ENCODE results near the gene RPGRIP1L. TPM values are rescaled to one million over a fixed set of nuclear protein-coding genes. Genes with fewer than 3 reads are reported as not detected.

Gene RPGRIP1L
- total RNA-seq, 4 donors from 2014 or later = 4.4 to 7.1 (median 6.6) TPM

DNA sequence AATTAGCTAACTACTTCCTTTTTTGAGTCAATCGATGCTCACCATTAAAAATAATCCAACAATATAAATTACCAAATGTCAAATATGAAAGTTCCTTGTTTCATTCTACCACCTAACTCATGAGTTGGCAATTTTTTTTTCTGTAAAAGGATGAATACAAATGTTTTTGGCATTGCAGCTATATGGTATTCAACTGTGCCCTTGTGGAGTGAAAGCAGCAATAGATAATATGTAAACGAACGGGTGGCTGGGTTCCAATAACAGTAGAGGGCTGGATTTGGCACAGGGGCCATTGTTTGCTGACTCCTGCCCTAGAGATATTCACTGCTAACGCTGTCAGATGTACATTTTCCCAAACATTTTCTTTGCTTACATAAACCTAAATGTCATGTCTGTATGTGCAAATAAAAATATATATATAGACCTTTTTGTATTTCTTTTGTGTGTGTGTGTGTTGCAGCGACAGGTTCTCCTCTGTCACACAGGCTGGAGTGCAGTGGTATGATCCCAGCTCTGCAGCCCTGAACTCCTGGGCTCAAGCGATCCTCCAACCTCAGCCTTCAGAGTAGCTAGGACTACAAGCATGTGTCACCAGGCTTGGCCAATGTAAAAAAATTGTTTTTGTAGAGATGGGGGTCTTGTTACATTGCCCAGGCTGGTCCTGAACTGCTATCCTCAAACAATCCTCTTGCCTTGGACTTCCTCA lies 73.9 kb downstream of the RPGRIP1L start:
- Histone ChIP-seq H3K9me3 (no peaks in the 10 kb centered on the region), H3K27me3 (no peaks in the 10 kb centered on the region), H3K27ac (no peak overlapping the region), H3K4me3 (no peak overlapping the region), H3K4me1 (peaks cover 0 to 8% (median 0%) of the 10 kb centered on the region in 4 donors), H3K36me3 (peaks cover 0 to 10% (median 0%) of the 10 kb centered on the region in 3 donors)
- DNase-seq (ENCODE audit: low spot score in 2 of 2) = no peak
- whole genome bisulfite sequencing, 2 donors = 60 to 63% methylated on average over 6 of the region's 6 CpGs
- no peak for TF ChIP-seq POLR2A (IDR thresholded peaks at IDR 0.05)
- TF ChIP-seq, protein P1, sequence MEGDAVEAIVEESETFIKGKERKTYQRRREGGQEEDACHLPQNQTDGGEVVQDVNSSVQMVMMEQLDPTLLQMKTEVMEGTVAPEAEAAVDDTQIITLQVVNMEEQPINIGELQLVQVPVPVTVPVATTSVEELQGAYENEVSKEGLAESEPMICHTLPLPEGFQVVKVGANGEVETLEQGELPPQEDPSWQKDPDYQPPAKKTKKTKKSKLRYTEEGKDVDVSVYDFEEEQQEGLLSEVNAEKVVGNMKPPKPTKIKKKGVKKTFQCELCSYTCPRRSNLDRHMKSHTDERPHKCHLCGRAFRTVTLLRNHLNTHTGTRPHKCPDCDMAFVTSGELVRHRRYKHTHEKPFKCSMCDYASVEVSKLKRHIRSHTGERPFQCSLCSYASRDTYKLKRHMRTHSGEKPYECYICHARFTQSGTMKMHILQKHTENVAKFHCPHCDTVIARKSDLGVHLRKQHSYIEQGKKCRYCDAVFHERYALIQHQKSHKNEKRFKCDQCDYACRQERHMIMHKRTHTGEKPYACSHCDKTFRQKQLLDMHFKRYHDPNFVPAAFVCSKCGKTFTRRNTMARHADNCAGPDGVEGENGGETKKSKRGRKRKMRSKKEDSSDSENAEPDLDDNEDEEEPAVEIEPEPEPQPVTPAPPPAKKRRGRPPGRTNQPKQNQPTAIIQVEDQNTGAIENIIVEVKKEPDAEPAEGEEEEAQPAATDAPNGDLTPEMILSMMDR (IDR thresholded peaks at IDR 0.05) = no peak
- TF ChIP-seq EP300 (IDR thresholded peaks at IDR 0.05) = no peak

DNA sequence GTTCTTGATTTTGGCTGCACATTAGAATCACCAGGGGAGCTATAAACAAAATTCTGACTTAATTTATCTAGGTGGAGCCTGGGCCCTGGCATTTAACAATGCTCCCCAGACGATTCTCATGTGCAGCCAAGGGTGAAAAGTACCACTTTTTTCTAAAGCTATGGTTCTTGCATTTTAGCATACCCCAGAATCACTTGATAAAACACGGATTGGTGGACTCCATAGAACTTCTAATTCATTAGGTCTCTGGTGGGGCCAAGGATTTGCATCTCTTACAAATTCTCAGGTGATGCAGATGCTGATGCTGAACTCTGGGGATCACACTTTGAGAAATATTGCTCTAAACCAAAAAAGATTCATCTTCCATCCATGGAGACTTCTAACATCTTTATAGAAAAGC lies 74.5 kb downstream of the RPGRIP1L start:
- TF ChIP-seq POLR2A (IDR thresholded peaks at IDR 0.05) = no peak
- TF ChIP-seq EP300 (IDR thresholded peaks at IDR 0.05) = no peak
- TF ChIP-seq, protein P1 (IDR thresholded peaks at IDR 0.05) = no peak
- DNase-seq (ENCODE audit: low spot score in 2 of 2) = no peak
- Histone ChIP-seq H3K27ac (no peak overlapping the region), H3K4me1 (peaks cover 0 to 8% (median 0%) of the 10 kb centered on the region in 4 donors), H3K4me3 (no peak overlapping the region), H3K36me3 (peaks cover 0 to 3% (median 0%) of the 10 kb centered on the region in 3 donors), H3K9me3 (no peaks in the 10 kb centered on the region), H3K27me3 (no peaks in the 10 kb centered on the region)
- 70 to 85% methylated on average over 2 of the region's 2 CpGs for WGBS, 2 donors

DNA sequence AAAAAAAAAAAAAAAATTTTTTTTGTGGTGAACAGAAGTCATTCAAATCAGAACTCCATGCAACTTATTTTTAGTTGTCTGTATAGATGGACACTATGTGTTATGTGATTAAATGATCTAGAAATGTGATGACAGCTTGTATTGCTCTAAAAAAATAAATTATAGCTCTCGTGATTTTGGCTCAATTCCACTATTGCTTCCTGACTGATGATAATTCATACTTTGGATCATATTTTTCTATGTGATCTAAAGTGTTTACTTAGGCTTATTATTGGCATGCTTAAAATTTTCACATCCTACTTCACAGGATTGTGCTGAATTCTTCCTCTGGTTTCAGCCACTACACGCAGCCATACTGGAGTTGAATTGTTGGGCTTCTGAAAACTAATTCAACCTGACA lies 76.8 kb downstream of the RPGRIP1L start:
- WGBS, 2 donors = 54 to 67% methylated on average over 2 of the region's 2 CpGs
- H3K36me3 ChIP-seq = no peaks in the 10 kb centered on the region
- no peaks in the 10 kb centered on the region for H3K9me3 ChIP-seq
- DNase-seq (ENCODE audit: low spot score in 2 of 2) = no peak
- H3K4me1 ChIP-seq = no peaks in the 10 kb centered on the region
- H3K4me3 ChIP-seq = no peak overlapping the region
- no peak for TF ChIP-seq POLR2A (IDR thresholded peaks at IDR 0.05)
- H3K27me3 ChIP-seq = no peaks in the 10 kb centered on the region
- H3K27ac ChIP-seq = no peak overlapping the region

DNA sequence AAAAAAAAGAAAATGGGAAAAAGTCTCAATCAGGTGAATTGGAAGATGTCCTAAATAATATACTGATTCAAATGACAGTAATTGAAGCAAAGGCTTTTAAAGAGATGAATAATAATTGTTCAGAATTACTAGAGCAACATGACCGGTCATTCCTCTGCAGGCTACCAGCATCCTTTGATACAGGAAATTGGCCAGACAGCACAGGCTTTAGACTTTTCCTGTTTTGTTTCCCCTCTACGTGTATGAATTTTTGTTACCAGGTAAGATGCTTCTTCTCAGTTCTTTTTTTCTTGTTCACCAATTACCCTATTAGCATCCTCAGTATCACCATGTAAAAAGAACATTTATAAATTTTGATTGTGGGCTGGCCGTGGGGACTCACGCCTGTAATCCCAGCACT lies 77.5 kb downstream of the RPGRIP1L start:
- H3K4me3 ChIP-seq = no peak overlapping the region
- DNase-seq (ENCODE audit: low spot score in 2 of 2) = no peak
- no peaks in the 10 kb centered on the region for H3K27me3 ChIP-seq
- H3K36me3 ChIP-seq = no peaks in the 10 kb centered on the region
- 89 to 90% methylated on average over 4 of the region's 4 CpGs for WGBS, 2 donors
- no peak overlapping the region for H3K27ac ChIP-seq
- no peak for TF ChIP-seq POLR2A (IDR thresholded peaks at IDR 0.05)
- TF ChIP-seq, protein P1 (IDR thresholded peaks at IDR 0.05) = no peak
- TF ChIP-seq EP300 (IDR thresholded peaks at IDR 0.05) = no peak
- no peaks in the 10 kb centered on the region for H3K4me1 ChIP-seq
- H3K9me3 ChIP-seq = no peaks in the 10 kb centered on the region

DNA sequence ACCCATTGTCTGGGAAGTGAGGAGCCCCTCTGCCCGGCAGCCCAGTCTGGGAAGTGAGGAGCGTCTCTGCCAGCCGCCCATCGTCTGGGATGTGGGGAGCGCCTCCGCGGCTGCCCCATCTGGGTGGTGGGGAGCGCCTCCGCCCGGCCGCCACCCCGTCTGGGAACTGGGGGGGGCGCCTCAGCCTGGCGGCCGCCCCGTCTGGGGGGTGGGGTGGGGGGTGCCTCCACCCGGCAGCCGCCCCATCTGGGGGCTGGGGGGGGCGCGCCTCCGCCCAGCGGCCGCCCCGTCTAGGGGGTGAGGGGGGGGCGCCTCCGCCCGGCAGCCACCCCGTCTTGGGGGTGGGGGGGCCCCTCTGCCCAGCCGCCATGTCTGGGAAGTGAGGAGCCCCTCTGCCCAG lies 78.4 kb downstream of the RPGRIP1L start:
- TF ChIP-seq, protein P1 (IDR thresholded peaks at IDR 0.05) = no peak
- TF ChIP-seq POLR2A (IDR thresholded peaks at IDR 0.05) (no peak), EP300 (IDR thresholded peaks at IDR 0.05) (no peak)
- DNase-seq (ENCODE audit: low spot score in 2 of 2) = no peak
- WGBS, 2 donors = 94 to 95% methylated on average over 3 to 10 of the region's 29 CpGs

More for the DNA sequence above, 78.4 kb downstream of the RPGRIP1L start:
- no peaks in the 10 kb centered on the region for H3K4me1 ChIP-seq
- no peaks in the 10 kb centered on the region for H3K9me3 ChIP-seq
- H3K27me3 ChIP-seq = no peaks in the 10 kb centered on the region
- H3K4me3 ChIP-seq = no peak overlapping the region
- no peak overlapping the region for H3K27ac ChIP-seq
- no peaks in the 10 kb centered on the region for H3K36me3 ChIP-seq

All from tibial nerve (tissue), 4 donors.